ENCODE data around the gene LMOD1. TPM values are rescaled to one million over a fixed set of nuclear protein-coding genes. Genes with fewer than 3 reads are reported as not detected.

The LMOD1 gene
- total and polyA plus RNA-seq, 2 donors (not counting 1 experiment from before 2014, with no cell fraction given): 36.3 to 74.9 TPM

GRCh38 chr1:201912832-201913231 is 33.5 kb downstream of the LMOD1 start:
- peak; percentile 46 to 77 for DNase-seq (ENCODE audit: low read depth in 2 of 2)
- Histone ChIP-seq H3K9ac (ENCODE audit: insufficient read depth, low read length) (no peak overlapping the region), H3K27ac (ENCODE audit: insufficient read depth, low read length) (no peak overlapping the region), H3K79me2 (ENCODE audit: control insufficient read depth, insufficient read depth, low read length) (no peaks in the 10 kb centered on the region), H3K4me1 (ENCODE audit: control insufficient read depth, extremely low read depth, insufficient read depth, low read length) (peaks cover 18% of the 10 kb centered on the region), H3K4me2 (ENCODE audit: extremely low read depth, insufficient read depth, low read length) (no peak overlapping the region), H3K4me3 (replicated peaks in 1 of 4; ENCODE audit: control extremely low read depth in 1 of 4, insufficient read depth in 1 of 4, low read depth in 3 of 4, low read length in 4 of 4) (no peak overlapping the region), H3K36me3 (ENCODE audit: control insufficient read depth, insufficient read depth, low read length) (peaks cover 1% of the 10 kb centered on the region), H4K20me1 (ENCODE audit: control insufficient read depth, extremely low read depth, insufficient read depth, low read length) (no peaks in the 10 kb centered on the region), H3K27me3 (ENCODE audit: control insufficient read depth, insufficient read depth, low read length) (peaks cover 3% of the 10 kb centered on the region), H2AFZ (ENCODE audit: low read length) (no peak overlapping the region), H3K9me3 (ENCODE audit: control insufficient read depth, insufficient read depth, low read depth, low read length) (no peaks in the 10 kb centered on the region)
- TF ChIP-seq EZH2 (IDR thresholded peaks at IDR 0.05; ENCODE audit: low read length, missing control alignments) (no peak), CTCF (conservative IDR thresholded peaks at IDR 0.05 in 1 of 2, IDR thresholded peaks at IDR 0.05 in 1 of 2; ENCODE audit: low read depth in 1 of 2, low read length in 2 of 2) (no peak)

GRCh38 chr1:201911826-201912571 is 34.3 kb downstream of the LMOD1 start:
- no peaks in the 10 kb centered on the region for H3K79me2 ChIP-seq (ENCODE audit: control insufficient read depth, insufficient read depth, low read length)
- H3K36me3 ChIP-seq (ENCODE audit: control insufficient read depth, insufficient read depth, low read length): peaks cover 1% of the 10 kb centered on the region
- H3K27ac ChIP-seq (ENCODE audit: insufficient read depth, low read length): no peak overlapping the region
- H3K4me2 ChIP-seq (ENCODE audit: extremely low read depth, insufficient read depth, low read length): no peak overlapping the region
- H3K27me3 ChIP-seq (ENCODE audit: control insufficient read depth, insufficient read depth, low read length): peaks cover 3% of the 10 kb centered on the region
- TF ChIP-seq CTCF (conservative IDR thresholded peaks at IDR 0.05 in 1 of 2, IDR thresholded peaks at IDR 0.05 in 1 of 2; ENCODE audit: low read depth in 1 of 2, low read length in 2 of 2) (no peak), EZH2 (IDR thresholded peaks at IDR 0.05; ENCODE audit: low read length, missing control alignments) (no peak)
- H3K9me3 ChIP-seq (ENCODE audit: control insufficient read depth, insufficient read depth, low read depth, low read length): no peaks in the 10 kb centered on the region
- no peaks in the 10 kb centered on the region for H4K20me1 ChIP-seq (ENCODE audit: control insufficient read depth, extremely low read depth, insufficient read depth, low read length)
- peaks cover 10% of the 10 kb centered on the region for H3K4me1 ChIP-seq (ENCODE audit: control insufficient read depth, extremely low read depth, insufficient read depth, low read length)
- H2AFZ ChIP-seq (ENCODE audit: low read length): no peak overlapping the region
- no peak for DNase-seq (ENCODE audit: low read depth in 2 of 2)
- no peak overlapping the region for H3K9ac ChIP-seq (ENCODE audit: insufficient read depth, low read length)
- no peak overlapping the region for H3K4me3 ChIP-seq (replicated peaks in 1 of 4; ENCODE audit: control extremely low read depth in 1 of 4, insufficient read depth in 1 of 4, low read depth in 3 of 4, low read length in 4 of 4)

GRCh38 chr1:201907621-201908020 is 38.7 kb downstream of the LMOD1 start:
- Histone ChIP-seq H3K4me2 (ENCODE audit: extremely low read depth, insufficient read depth, low read length) (no peak overlapping the region), H3K9me3 (ENCODE audit: control insufficient read depth, insufficient read depth, low read depth, low read length) (no peaks in the 10 kb centered on the region), H3K79me2 (ENCODE audit: control insufficient read depth, insufficient read depth, low read length) (no peaks in the 10 kb centered on the region), H3K27ac (ENCODE audit: insufficient read depth, low read length) (no peak overlapping the region), H3K9ac (ENCODE audit: insufficient read depth, low read length) (no peak overlapping the region), H4K20me1 (ENCODE audit: control insufficient read depth, extremely low read depth, insufficient read depth, low read length) (no peaks in the 10 kb centered on the region), H3K27me3 (ENCODE audit: control insufficient read depth, insufficient read depth, low read length) (peaks cover 3% of the 10 kb centered on the region), H3K4me1 (ENCODE audit: control insufficient read depth, extremely low read depth, insufficient read depth, low read length) (peaks cover 27% of the 10 kb centered on the region), H3K4me3 (replicated peaks in 1 of 4; ENCODE audit: control extremely low read depth in 1 of 4, insufficient read depth in 1 of 4, low read depth in 3 of 4, low read length in 4 of 4) (no peak overlapping the region), H3K36me3 (ENCODE audit: control insufficient read depth, insufficient read depth, low read length) (no peaks in the 10 kb centered on the region), H2AFZ (ENCODE audit: low read length) (no peak overlapping the region)
- DNase-seq (ENCODE audit: low read depth in 2 of 2): no peak
- TF ChIP-seq CTCF (conservative IDR thresholded peaks at IDR 0.05 in 1 of 2, IDR thresholded peaks at IDR 0.05 in 1 of 2; ENCODE audit: low read depth in 1 of 2, low read length in 2 of 2): no peak
- no peak for TF ChIP-seq EZH2 (IDR thresholded peaks at IDR 0.05; ENCODE audit: low read length, missing control alignments)

All from fibroblast of lung (primary cell).